ENCODE measurements around the gene MLF2. TPM values are rescaled to one million over a fixed set of nuclear protein-coding genes. Genes with fewer than 3 reads are reported as not detected.

Gene MLF2
- total and polyA plus RNA-seq, 9 of the 15 experiments (the other 6 are each of a cell fraction or from before 2014, with no cell fraction given): 11.4 to 190 (median 139) TPM

GRCh38 chr12:6766651-6767349, 13.9 kb upstream of the MLF2 start:
- Histone ChIP-seq H2AFZ (ENCODE audit: low read depth, low read length) (0 out of 2 replicates have a peak overlapping the region, but pooled peaks have one; percentile 24), H3K27me3 (ENCODE audit: control insufficient read depth in 2 of 2, insufficient read depth in 2 of 2, low read length in 2 of 2) (no peaks in the 10 kb centered on the region; a peak in 1 of 5 replicates), H3K9ac (ENCODE audit: insufficient read depth in 1 of 2, low read depth in 2 of 2, low read length in 2 of 2) (peak overlapping the region; percentile 91 to 94), H3K4me3 (peak overlapping the region; percentile 80), H3K4me2 (ENCODE audit: insufficient read depth, low read length) (peak overlapping the region; percentile 98), H3K4me1 (replicated peaks in 1 of 2; ENCODE audit: control insufficient read depth in 2 of 2, insufficient read depth in 2 of 2, low read length in 2 of 2) (peaks cover 29 to 34% of the 10 kb centered on the region in 2 experiments; a peak in 4 of 5 replicates), H3K27ac (ENCODE audit: extremely low read depth, low read depth, low read length) (peak overlapping the region; percentile 89), H3K79me2 (ENCODE audit: control insufficient read depth, insufficient read depth, low read length) (peaks cover 27% of the 10 kb centered on the region), H3K9me3 (replicated peaks; ENCODE audit: control insufficient read depth, insufficient read depth, low read depth, low read length) (no peaks in the 10 kb centered on the region), H3K36me3 (ENCODE audit: control insufficient read depth, insufficient read depth, low read length) (peaks cover 32% of the 10 kb centered on the region; the same call in 2 of the 3 replicates), H3K9me1 (ENCODE audit: control insufficient read depth, insufficient read depth, low read length) (no peaks in the 10 kb centered on the region), H4K20me1 (replicated peaks; ENCODE audit: control insufficient read depth, insufficient read depth, low read length) (no peaks in the 10 kb centered on the region)
- BruUV-seq (replicated peaks): no TSS peak
- ATAC-seq: peak; percentile 73
- 2% methylated on average over 26 of the region's 88 CpGs for WGBS (ENCODE audit: insufficient coverage, low coverage, missing lambda C conversion rate)
- ChIA-PET CTCF (ENCODE audit: low intra/inter-chr PET ratio) (interaction anchor here (0.6 to 0.8 kb wide), 4 partner anchors 13 to 65 kb away, joined by 3 to 5 read pairs (median 3); no protein-coding TSS in a partner anchor), POLR2A (interaction anchor here (0.5 to 3.2 kb wide), 12 partner anchors 9 to 1085 kb away, joined by 3 to 17 read pairs (median 4); partner anchors contain the start of genes MLF2, NOP2, RNU7-1 and USP5)
- no peak for FAIRE-seq
- in situ Hi-C loops (cut with MboI): no loop called here
- DNase-seq (ENCODE audit: extremely low read depth in 1 of 4, low spot score in 3 of 4): peak; percentile 65 to 81 (median 71)
- intact Hi-C loops (cut with micrococcal nuclease): no loop called here
- no peak for TF ChIP-seq MXI1 (IDR thresholded peaks at IDR 0.05; ENCODE audit: low read depth, low read length)
- no peak for TF ChIP-seq SRSF9 (IDR thresholded peaks at IDR 0.05; ENCODE audit: borderline replicate concordance, low read depth, low read length)
- TF ChIP-seq U2AF1 (optimal IDR thresholded peaks at IDR 0.05; ENCODE audit: low read depth, low read length): peak; percentile 22
- TF ChIP-seq NONO (IDR thresholded peaks at IDR 0.05; ENCODE audit: low read depth in 2 of 2, low read length in 1 of 2): peak; percentile 34 to 79
- no peak for TF ChIP-seq SOX6 (IDR thresholded peaks at IDR 0.05)
- TF ChIP-seq BCLAF1 (IDR thresholded peaks at IDR 0.05; ENCODE audit: borderline replicate concordance in 1 of 2, control insufficient read depth in 1 of 2, low read depth in 2 of 2, low read length in 1 of 2): no peak
- TF ChIP-seq ZNF507 (tag; conservative IDR thresholded peaks at IDR 0.05): no peak
- TF ChIP-seq ZNF217 (CRISPR knock-in tag; IDR thresholded peaks at IDR 0.05): no peak
- TF ChIP-seq PTRF (tag; IDR thresholded peaks at IDR 0.05): no peak
- no peak for TF ChIP-seq RNF2 (IDR thresholded peaks at IDR 0.05)
- no peak for TF ChIP-seq GATA2 (CRISPR knock-in tag; IDR thresholded peaks at IDR 0.05)
- TF ChIP-seq SRSF3 (IDR thresholded peaks at IDR 0.05; ENCODE audit: insufficient read depth, low read length): no peak
- no peak for TF ChIP-seq RBM17 (IDR thresholded peaks at IDR 0.05; ENCODE audit: borderline replicate concordance, low read depth, low read length)
- TF ChIP-seq ZNF398 (CRISPR knock-in tag; IDR thresholded peaks at IDR 0.05): no peak

Measured in K562 (cell line).